Measurements from ENCODE around the gene GLIS2.

The GLIS2 gene

DNA sequence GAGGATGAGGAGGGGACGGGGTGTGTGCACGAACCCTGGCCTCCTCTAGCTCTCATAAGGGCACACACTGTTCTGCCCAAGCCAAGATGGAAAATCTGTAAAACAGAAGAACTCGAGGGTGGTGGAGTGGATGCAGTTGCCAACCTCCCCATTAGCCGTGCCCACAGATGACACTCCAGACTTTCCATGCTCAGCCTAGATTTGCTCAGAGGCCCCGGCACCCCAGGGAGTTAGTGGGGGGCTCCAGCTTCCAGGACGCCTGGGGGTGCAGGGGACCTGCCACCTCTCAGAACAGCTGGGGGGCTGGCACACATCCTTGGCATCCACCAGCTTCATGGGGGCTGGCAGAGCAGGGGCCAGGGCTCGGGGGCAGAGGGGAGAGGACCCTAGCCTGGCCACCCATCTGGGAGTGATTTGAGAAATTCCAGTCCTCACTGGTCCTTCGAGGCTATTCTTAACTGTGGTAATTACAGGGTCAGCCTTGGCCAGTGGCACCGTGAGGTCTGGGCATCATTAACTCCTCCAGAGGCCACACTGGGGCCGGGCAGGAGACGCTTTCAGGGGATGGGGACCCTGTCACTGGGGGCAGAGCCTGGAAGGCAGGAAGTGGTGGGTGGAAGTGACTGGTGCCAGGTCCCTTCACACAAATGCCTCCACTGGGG is 70.1 kb downstream of the GLIS2 start:
- DNase-seq, result no peak

DNA sequence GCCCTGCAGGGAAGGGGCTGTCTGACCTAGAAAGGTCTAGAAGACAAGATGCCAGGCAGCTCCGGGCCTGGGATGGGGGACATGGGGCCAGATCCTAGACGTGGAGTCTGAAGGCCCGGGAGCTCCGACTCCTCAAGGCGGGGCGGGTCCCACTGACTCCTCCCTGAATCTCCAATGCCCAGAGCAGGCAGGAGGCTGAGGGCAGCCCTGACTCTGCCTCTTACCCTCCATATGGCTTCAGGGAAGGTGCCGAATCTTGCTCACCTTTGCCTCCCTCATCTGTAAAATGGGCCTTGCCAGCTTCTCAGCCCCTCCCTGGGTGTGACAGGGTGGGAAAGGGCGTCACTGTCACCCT is 70.6 kb downstream of the GLIS2 start:
- DNase-seq, result no peak

DNA sequence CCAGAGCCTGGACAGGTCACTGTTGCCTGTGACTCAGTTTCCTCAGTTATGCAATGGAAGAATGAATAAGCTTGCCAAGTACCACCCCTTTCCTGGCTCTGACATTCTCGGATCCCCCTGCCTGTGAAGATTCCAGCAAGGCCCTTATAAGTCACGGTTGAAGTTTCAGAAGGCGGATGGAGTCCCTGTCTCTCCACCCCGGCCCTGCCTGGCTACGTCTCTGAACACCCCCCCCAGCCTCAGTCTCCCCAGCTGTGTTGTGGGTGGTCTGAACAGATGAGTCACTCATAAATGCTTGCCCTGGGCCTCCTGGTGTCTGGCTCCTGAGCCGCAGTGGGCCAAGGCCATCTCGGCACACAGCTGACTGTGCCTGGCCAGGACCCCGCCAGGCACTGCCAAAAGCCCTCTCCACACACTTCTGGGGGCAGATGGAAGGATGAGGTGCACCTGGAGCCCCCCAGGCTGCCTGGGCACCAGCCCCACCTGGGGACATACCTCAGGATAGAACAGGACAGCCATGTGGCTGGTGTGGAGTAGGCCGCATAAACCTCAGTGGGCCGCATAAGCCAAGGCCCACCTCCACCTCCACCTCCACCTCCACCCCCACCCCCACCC is 71.2 kb downstream of the GLIS2 start:
- DNase-seq, result no peak

DNA sequence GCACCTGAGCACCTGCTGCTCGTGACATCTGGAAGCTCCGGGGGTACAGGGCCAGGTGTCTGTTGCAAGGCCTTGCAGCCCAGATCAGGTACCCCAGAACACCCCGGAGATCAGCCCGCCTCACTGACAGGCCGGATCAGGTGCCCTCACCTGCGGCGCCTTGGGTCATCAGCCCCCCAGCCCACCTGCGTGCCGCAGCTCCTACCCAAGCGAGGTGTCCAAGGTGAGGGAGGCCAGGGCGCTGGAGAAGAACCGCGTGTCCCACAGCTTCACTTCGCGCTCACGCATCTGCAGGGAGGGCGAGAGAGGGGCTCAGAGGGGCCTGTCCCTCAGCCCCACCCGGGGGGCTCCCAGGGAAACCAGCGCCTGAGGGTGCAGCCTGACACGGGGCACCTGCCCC is 71.9 kb downstream of the GLIS2 start:
- DNase-seq, result no peak

DNA sequence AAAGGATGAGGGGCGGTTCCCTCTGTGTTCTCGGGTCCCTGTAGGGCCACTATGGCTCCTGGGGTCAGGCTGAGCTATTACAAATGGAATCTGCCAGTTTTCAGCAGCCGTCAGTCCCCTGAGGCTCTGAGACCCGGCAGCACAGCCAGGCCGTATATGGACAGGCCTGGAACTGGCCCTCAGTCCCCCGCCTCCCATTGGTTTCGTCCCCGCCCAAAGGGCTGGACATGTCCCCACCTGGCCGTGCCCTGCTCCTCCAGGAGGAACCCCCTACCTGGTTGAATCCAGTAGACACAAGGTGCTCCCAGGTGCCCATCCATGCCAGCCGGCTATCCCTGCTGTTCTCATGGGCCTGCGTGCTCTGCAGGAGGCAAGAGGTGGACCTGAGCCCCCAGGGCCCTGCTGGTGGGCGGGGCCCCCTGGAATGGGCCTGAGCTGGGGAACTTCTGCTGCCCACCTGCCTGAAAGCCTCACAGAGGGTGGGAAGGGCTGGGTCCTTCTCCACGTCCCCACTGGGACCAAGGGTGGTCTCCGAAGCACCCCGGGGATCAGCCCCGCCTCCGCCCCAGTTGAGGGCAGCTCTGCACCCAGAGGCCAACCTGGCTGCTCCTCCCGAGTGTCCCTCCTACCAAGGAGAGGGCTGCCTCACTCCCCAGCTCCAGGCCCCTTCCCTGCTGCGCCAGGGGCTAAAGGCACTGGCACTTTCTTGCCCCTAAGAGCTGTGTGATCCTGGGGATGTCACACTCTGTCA is 72.6 kb downstream of the GLIS2 start:
- DNase-seq, result no peak
